HepG2 (cell line): Measurements from ENCODE around the gene LSM3.

ENCODE experiments used
- CTCF ChIP-seq: sonication (generic); formaldehyde crosslinking; IDR thresholded peaks from 2 replicates; pipeline ENCODE4 v1.5.0; 2020; ENCODE audit warnings: mild to moderate bottlenecking, missing genetic modification reagents, moderate library complexity
- HOXA7 ChIP-seq: sonication (generic); formaldehyde crosslinking; IDR thresholded peaks from 2 replicates; pipeline ENCODE4 v1.8.1; 2022; ENCODE audit warnings: mild to moderate bottlenecking, missing genetic modification reagents, moderate library complexity
- PRPF4 ChIP-seq: fragments of 200-400 bp; formaldehyde crosslinking; IDR thresholded peaks from 2 replicates; pipeline ENCODE4 v1.6.1; 2016; ENCODE audit warnings: low read length, low read depth; ENCODE audit not compliant: poor library complexity, severe bottlenecking
- ZFX ChIP-seq: sonication (generic); formaldehyde crosslinking; IDR thresholded peaks from 2 replicates; pipeline ENCODE4 v1.4.0; 2020; ENCODE audit warnings: mild to moderate bottlenecking, low read depth, missing genetic modification reagents, moderate library complexity
- ZHX1 ChIP-seq: sonication (generic); formaldehyde crosslinking; IDR thresholded peaks from 2 replicates; pipeline ENCODE4 v1.8.1; 2022; ENCODE audit warnings: low read depth, mild to moderate bottlenecking, missing genetic modification reagents
- ZNF367 ChIP-seq: sonication (generic); formaldehyde crosslinking; IDR thresholded peaks from 2 replicates; pipeline ENCODE4 v1.4.0; 2020; ENCODE audit warnings: missing genetic modification reagents, borderline replicate concordance

GRCh38 chr3:14222900-14223594 lies 44.4 kb downstream of the LSM3 start:
- TF ChIP-seq CTCF (CRISPR knock-in tag) (no peak), ZNF367 (no peak), PRPF4 (no peak), HOXA7 (CRISPR knock-in tag) (no peak), ZFX (no peak), ZHX1 (no peak)
